Skeletal muscle tissue (tissue), 4 donors: ENCODE data around the gene PPRC1. TPM values are rescaled to one million over a fixed set of nuclear protein-coding genes. Genes with fewer than 3 reads are reported as not detected.

Experiments used
- H3K27ac ChIP-seq: one replicate; pipeline ENCODE4 v1.7.0; 2013; ENCODE audit warnings: mild to moderate bottlenecking, low read depth, low read length, inconsistent platforms
- H3K27me3 ChIP-seq, 3 donors: one replicate each; pipeline ENCODE4 v1.7.0; 2013; ENCODE audit warnings: low read length in 3 of 3; ENCODE audit not compliant: control insufficient read depth in 3 of 3, insufficient read depth in 3 of 3
- H3K36me3 ChIP-seq, 3 donors: one replicate each; pipeline ENCODE4 v1.7.0; 2013; ENCODE audit warnings: low read length in 3 of 3; ENCODE audit not compliant: control insufficient read depth in 3 of 3, insufficient read depth in 3 of 3
- H3K4me1 ChIP-seq, 3 donors: one replicate each; pipeline ENCODE4 v1.7.0; 2013; ENCODE audit warnings: low read length in 3 of 3, mild to moderate bottlenecking in 3 of 3; ENCODE audit not compliant: control insufficient read depth in 3 of 3, insufficient read depth in 3 of 3
- H3K4me3 ChIP-seq, 3 donors: one replicate each; pipeline ENCODE4 v1.7.0; 2013; ENCODE audit warnings: low read length in 3 of 3
- H3K9ac ChIP-seq, 3 donors: one replicate each; pipeline ENCODE4 v1.7.0; 2013; ENCODE audit warnings: low read length in 3 of 3, mild to moderate bottlenecking in 3 of 3, moderate library complexity in 2 of 3, low read depth in 1 of 3
- H3K9me3 ChIP-seq, 3 donors: one replicate each; pipeline ENCODE4 v1.7.0; 2013; ENCODE audit warnings: low read length in 3 of 3; ENCODE audit not compliant: control insufficient read depth in 3 of 3
- total RNA-seq: library from RNA; depleted of rRNA; stranded (reverse); fragments of >200 nt; gene quantifications from one replicate; pipeline ENCODE4 v1.2.3, GENCODE V29; 2014
- donor health status: Osteomylitis.

Gene PPRC1
- total RNA-seq, 1 donor from 2014 or later = 7.3 TPM

- Histone ChIP-seq H3K4me1 (peaks cover 68 to 79% (median 72%) of the 10 kb centered on the region in 3 donors), H3K9me3 (no peaks in the 10 kb centered on the region), H3K27ac (peak overlapping the region; percentile 98), H3K27me3 (no peaks in the 10 kb centered on the region), H3K9ac (peak overlapping the region; percentile 77 to 99 (median 95)), H3K4me3 (peak overlapping the region; percentile 72 to 94 (median 78)), H3K36me3 (no peaks in the 10 kb centered on the region)
Observed at GRCh38 chr10:102117391-102118159, 15.3 kb upstream of the PPRC1 start.

DNA sequence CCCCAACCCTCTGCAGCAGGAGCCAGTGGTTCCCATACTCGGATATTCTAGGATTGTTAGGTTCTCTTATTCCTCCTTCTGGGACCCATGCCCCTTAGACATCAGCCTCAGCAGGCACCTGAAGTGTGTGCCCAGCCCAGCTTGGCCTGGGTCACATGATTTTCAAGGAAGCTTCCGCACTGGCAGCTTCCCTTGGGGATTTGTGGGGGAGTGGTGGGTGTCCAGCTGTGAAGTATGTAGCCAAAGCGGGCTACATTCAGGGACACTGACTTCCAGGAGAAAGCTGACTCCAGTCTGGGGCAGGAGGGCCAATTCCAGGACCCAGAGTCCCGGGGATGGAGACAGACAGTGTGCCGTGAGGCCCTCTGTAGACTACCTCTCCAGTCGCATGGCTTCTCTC lies 14.0 kb upstream of the PPRC1 start:
- peaks cover 58 to 67% (median 62%) of the 10 kb centered on the region in 3 donors for H3K4me1 ChIP-seq
- H3K27me3 ChIP-seq = no peaks in the 10 kb centered on the region
- H3K27ac ChIP-seq = peak overlapping the region; percentile 98
- H3K36me3 ChIP-seq = no peaks in the 10 kb centered on the region
- H3K9me3 ChIP-seq = no peaks in the 10 kb centered on the region
- H3K4me3 ChIP-seq = peak overlapping the region; percentile 78 to 96 (median 94)
- peak overlapping the region; percentile 70 to 99 (median 95) for H3K9ac ChIP-seq

- Histone ChIP-seq H3K36me3 (no peaks in the 10 kb centered on the region), H3K9me3 (no peaks in the 10 kb centered on the region), H3K9ac (peak overlapping the region; percentile 95 to 99 (median 95)), H3K27me3 (no peaks in the 10 kb centered on the region), H3K4me3 (peak overlapping the region; percentile 78 to 96 (median 94)), H3K27ac (peak overlapping the region; percentile 98), H3K4me1 (peaks cover 53 to 62% (median 58%) of the 10 kb centered on the region in 3 donors)
Observed at GRCh38 chr10:102119417-102120141, 13.3 kb upstream of the PPRC1 start.

DNA sequence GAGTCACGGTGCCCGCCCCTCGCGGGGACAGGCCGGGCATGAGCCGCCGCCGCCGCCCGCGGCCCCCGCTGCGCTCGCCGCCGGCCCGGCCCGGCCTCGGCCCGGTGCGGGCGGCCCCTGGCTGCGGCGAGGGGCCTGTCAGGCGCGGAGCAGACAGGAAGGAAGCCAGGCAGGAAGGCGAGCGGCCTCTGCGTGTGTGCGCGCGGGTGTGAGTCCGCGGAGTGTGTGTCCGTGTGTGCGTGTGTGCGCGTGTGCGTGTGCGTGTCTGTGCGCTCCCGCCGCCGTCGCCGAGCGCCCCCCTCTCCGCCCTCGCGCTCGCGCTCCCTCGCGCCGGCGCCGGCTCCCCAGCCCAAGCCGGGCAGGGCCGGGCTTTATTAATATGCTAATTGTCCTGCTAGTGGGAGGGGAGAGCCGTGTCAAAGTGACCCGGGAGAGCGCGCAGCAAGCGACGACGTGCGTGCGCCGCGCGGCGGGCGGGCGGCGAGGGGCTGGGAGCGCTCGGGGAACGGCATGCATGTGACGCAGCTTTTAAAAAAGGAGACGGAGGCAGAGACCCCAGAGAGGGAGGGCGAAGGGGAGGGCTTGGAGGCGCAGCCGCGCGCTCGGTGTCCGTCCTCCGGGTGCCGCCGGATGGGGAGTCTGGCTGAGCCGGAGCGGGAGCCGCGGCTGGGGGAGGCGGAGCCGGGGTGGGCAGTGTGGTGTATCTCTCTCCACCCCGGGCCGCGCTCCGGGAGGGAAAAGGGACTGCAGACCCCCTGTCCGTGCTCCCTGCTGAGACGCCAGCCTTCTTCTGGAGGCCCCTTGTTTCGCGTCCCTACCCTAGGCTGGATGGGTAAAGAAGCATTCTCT lies 12.5 kb upstream of the PPRC1 start, which contains the start of gene LDB1:
Gene LDB1, minus strand, starts transcription at position 227 of the 849 bp plus-strand sequence. CDS start 258 bp downstream, outside the sequence.
- Histone ChIP-seq H3K4me1 (peaks cover 48 to 58% (median 52%) of the 10 kb centered on the region in 3 donors), H3K9me3 (no peaks in the 10 kb centered on the region), H3K4me3 (peak within 1 kb of the TSS; percentile 91 to 96 (median 94)), H3K9ac (peak within 1 kb of the TSS; percentile 95 to 99 (median 95)), H3K36me3 (no peaks in the 10 kb centered on the region), H3K27me3 (no peaks in the 10 kb centered on the region), H3K27ac (peak within 1 kb of the TSS; percentile 98)

- Histone ChIP-seq H3K4me3 (peak overlapping the region; percentile 91 to 96 (median 94)), H3K4me1 (peaks cover 41 to 50% (median 45%) of the 10 kb centered on the region in 3 donors), H3K9ac (peak overlapping the region; percentile 95 to 99 (median 95)), H3K27ac (peak overlapping the region; percentile 98), H3K27me3 (no peaks in the 10 kb centered on the region), H3K9me3 (no peaks in the 10 kb centered on the region), H3K36me3 (no peaks in the 10 kb centered on the region)
Observed at GRCh38 chr10:102120991-102121738, 11.7 kb upstream of the PPRC1 start.

DNA sequence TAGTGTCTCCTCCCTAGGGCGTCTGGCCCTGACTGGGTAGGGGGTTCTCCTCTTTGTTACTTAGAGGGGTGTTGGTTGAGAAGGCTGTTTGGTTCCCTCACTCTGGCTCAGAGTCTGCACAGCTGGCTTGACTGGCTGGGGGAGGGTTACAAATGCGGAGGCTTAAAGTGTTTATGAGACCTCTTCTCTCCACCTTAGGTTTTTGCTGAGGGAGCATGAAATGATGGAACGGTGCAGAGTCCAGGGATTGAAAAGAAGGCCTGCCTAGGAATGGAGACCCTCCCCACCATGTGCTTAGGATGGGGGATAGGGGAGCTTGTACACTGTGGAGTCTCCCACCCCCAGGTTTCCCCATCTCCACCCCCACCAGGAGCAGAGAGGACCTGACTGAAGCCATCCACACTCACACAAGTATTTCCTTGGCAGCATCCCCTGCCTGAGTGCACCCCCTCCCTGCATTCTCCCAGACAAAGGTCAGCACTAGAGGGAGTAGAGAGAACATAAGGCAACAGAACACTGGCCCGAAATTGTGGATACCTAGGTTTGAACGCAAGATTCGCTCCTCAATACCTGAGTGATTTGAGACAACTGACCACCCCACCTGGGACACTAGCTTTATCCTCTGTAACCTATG lies 11.0 kb upstream of the PPRC1 start:
- peak overlapping the region; percentile 98 for H3K27ac ChIP-seq
- peaks cover 35 to 43% (median 39%) of the 10 kb centered on the region in 3 donors for H3K4me1 ChIP-seq
- H3K4me3 ChIP-seq = peak overlapping the region; percentile 22 to 94 (median 91)
- H3K9ac ChIP-seq = peak overlapping the region in 1 of 3 donors; percentile 99
- H3K27me3 ChIP-seq = no peaks in the 10 kb centered on the region
- H3K9me3 ChIP-seq = no peaks in the 10 kb centered on the region
- no peaks in the 10 kb centered on the region for H3K36me3 ChIP-seq

DNA sequence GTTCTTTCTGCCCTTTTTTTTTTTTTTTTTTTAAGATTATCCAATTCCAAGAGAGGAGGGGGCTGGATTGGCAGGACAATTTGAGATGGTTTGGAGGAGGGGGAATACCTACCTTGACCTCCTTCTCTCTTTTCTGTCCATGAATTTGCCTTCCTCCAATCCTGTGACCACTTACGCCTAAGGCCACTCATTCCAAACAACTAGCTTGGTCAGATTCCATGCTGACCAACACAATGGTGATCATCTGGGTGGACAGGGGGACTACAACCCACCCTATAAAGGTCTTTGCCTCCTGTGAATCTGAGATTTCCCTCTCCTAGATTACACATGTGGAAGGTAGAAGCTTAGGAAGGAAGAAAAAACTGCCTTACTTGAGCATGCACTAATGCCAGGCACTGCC lies 10.4 kb upstream of the PPRC1 start:
- H3K9me3 ChIP-seq = no peaks in the 10 kb centered on the region
- no peak overlapping the region for H3K9ac ChIP-seq
- H3K27ac ChIP-seq = no peak overlapping the region
- no peaks in the 10 kb centered on the region for H3K36me3 ChIP-seq
- H3K4me3 ChIP-seq = no peak overlapping the region
- H3K27me3 ChIP-seq = no peaks in the 10 kb centered on the region
- H3K4me1 ChIP-seq = peaks cover 29 to 37% (median 33%) of the 10 kb centered on the region in 3 donors

GRCh38 chr10:102123223-102123622 lies 9.6 kb upstream of the PPRC1 start:
- H3K36me3 ChIP-seq = no peaks in the 10 kb centered on the region
- no peak overlapping the region for H3K9ac ChIP-seq
- no peak overlapping the region for H3K27ac ChIP-seq
- H3K9me3 ChIP-seq = no peaks in the 10 kb centered on the region
- peaks cover 21 to 29% (median 25%) of the 10 kb centered on the region in 3 donors for H3K4me1 ChIP-seq
- H3K27me3 ChIP-seq = no peaks in the 10 kb centered on the region
- H3K4me3 ChIP-seq = no peak overlapping the region
